PFSK-1 (cell line): ENCODE measurements around the gene C1GALT1.

Source experiments
- FOXP2 ChIP-seq: optimal IDR thresholded peaks from 2 replicates; pipeline ENCODE3; 2011; ENCODE audit warnings: borderline replicate concordance, control low read depth, inconsistent platforms; ENCODE audit not compliant: insufficient read depth; ENCODE audit errors: extremely low read length, extremely low read depth
- POLR2AphosphoS5 ChIP-seq: IDR thresholded peaks from 2 replicates; pipeline ENCODE4 v1.6.1; 2012; ENCODE audit warnings: low read depth, mild to moderate bottlenecking, control low read depth, low read length, moderate library complexity
- SIN3A ChIP-seq: IDR thresholded peaks from 2 replicates; pipeline ENCODE4 v1.6.1; 2012; ENCODE audit warnings: mild to moderate bottlenecking, low read length, moderate library complexity, borderline replicate concordance; ENCODE audit not compliant: insufficient read depth
- TAF1 ChIP-seq: IDR thresholded peaks from 2 replicates; pipeline ENCODE4 v1.6.1; 2012; ENCODE audit warnings: low read length, control low read depth, borderline replicate concordance; ENCODE audit not compliant: insufficient read depth
- TF ChIP-seq, protein P1 (sequence below), 2 experiments: IDR thresholded peaks; 2 replicates each; pipeline versions ENCODE4 v1.6.1 to v1.8.0; 2011 to 2012; ENCODE audit warnings: low read depth in 2 of 2, low read length in 2 of 2, control low read depth in 1 of 2, inconsistent platforms in 1 of 2, mild to moderate bottlenecking in 1 of 2, moderate library complexity in 1 of 2; ENCODE audit not compliant: insufficient read depth in 1 of 2

Gene C1GALT1

DNA sequence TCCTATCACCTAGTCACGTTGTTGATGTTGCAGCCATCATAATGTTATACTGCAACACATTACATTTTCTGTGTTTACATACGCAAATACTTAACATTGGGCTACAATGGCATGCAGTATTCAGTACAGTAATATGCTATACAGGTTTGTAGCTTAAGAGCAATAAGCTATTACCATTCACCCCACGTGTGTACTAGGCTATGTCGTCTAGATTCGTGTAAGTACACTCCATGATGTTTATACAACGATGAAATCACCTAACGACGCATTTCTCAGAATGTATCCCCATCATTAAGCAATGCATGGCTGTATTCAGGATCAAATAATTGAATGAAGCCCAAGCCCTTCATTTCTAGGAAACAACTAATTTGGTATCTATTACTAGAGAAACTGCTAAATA, 43.4 kb upstream of the C1GALT1 start:
- TF ChIP-seq FOXP2: no peak
- TF ChIP-seq, protein P1, sequence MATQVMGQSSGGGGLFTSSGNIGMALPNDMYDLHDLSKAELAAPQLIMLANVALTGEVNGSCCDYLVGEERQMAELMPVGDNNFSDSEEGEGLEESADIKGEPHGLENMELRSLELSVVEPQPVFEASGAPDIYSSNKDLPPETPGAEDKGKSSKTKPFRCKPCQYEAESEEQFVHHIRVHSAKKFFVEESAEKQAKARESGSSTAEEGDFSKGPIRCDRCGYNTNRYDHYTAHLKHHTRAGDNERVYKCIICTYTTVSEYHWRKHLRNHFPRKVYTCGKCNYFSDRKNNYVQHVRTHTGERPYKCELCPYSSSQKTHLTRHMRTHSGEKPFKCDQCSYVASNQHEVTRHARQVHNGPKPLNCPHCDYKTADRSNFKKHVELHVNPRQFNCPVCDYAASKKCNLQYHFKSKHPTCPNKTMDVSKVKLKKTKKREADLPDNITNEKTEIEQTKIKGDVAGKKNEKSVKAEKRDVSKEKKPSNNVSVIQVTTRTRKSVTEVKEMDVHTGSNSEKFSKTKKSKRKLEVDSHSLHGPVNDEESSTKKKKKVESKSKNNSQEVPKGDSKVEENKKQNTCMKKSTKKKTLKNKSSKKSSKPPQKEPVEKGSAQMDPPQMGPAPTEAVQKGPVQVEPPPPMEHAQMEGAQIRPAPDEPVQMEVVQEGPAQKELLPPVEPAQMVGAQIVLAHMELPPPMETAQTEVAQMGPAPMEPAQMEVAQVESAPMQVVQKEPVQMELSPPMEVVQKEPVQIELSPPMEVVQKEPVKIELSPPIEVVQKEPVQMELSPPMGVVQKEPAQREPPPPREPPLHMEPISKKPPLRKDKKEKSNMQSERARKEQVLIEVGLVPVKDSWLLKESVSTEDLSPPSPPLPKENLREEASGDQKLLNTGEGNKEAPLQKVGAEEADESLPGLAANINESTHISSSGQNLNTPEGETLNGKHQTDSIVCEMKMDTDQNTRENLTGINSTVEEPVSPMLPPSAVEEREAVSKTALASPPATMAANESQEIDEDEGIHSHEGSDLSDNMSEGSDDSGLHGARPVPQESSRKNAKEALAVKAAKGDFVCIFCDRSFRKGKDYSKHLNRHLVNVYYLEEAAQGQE (IDR thresholded peaks at IDR 0.05; ENCODE audit: insufficient read depth in 1 of 2, low read depth in 2 of 2, low read length in 2 of 2): no peak
- TF ChIP-seq SIN3A: no peak
- no peak for TF ChIP-seq TAF1
- no peak for TF ChIP-seq POLR2AphosphoS5

DNA sequence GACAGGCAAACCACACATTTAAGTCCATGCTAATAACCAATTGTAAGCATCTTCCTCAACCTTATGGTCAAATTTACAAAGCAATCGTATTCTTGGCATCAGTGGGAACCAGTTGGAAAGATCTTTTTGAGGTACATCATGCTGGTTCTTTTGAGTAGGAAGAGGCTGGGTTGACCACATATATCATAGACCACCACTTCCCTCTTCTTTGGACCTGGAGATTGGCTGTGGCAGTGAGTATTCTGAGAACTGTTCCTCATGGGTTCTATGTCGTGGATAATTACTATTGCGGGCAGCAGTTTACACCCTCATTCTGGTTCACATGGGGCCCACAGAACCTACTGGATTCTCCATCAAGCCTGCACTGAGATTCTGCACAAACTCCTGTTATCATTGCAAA, 35.5 kb upstream of the C1GALT1 start:
- TF ChIP-seq POLR2AphosphoS5 (no peak), FOXP2 (no peak), TAF1 (no peak), SIN3A (no peak)
- TF ChIP-seq, protein P1 (IDR thresholded peaks at IDR 0.05; ENCODE audit: insufficient read depth in 1 of 2, low read depth in 2 of 2, low read length in 2 of 2): no peak

DNA sequence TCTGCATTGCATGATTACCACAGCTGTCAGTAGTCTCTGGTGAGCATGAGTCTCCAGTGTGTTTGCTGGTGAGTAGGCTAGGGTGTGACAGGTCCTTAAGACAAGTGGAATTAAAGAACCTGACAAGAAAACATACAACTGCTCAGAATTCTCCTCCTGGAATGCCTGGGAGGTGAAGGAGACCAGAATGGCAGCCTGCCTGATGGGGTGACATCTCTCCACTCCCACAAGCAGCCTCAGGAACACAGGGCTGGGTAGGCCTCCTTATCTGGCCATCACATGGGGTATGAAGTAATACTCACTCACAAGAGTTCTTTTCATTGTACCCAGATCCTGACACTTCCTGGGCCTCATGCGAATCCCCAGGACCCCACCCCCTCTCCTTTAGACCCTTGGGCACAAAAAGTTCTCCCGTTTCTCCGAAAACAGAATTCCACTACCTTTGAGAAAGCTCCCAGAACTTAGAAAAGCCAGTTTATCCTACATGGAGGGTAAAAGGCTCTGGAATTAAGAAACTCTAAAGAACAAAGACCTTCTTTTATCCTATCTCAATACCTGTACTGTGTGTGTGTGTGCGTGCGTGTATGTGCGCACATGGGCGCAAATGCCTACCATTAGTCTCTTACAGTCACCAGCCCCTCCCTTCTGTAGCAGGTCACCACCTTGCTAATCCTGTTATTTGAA, 33.4 kb upstream of the C1GALT1 start:
- TF ChIP-seq SIN3A: no peak
- no peak for TF ChIP-seq FOXP2
- TF ChIP-seq, protein P1 (IDR thresholded peaks at IDR 0.05; ENCODE audit: insufficient read depth in 1 of 2, low read depth in 2 of 2, low read length in 2 of 2): no peak
- TF ChIP-seq POLR2AphosphoS5: no peak
- no peak for TF ChIP-seq TAF1

DNA sequence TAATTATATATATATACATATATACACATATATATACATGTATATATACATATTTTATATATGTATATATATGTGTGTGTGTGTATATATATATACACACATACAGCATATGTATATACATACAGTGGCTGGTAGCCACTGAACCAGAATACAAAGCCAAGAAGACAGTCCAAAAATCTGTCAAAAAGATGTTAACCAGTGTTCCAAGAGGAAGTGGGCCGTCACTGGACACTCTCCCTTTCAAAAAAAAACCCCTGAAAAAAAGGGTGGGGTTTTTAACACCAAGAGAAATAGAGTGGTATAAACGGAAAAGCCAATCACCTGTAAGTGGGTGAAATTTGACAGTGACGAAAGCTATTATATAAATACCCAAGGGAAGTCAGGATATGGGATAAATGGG, 31.1 kb upstream of the C1GALT1 start:
- TF ChIP-seq POLR2AphosphoS5: no peak
- TF ChIP-seq, protein P1 (IDR thresholded peaks at IDR 0.05; ENCODE audit: insufficient read depth in 1 of 2, low read depth in 2 of 2, low read length in 2 of 2): no peak
- no peak for TF ChIP-seq FOXP2
- no peak for TF ChIP-seq TAF1

DNA sequence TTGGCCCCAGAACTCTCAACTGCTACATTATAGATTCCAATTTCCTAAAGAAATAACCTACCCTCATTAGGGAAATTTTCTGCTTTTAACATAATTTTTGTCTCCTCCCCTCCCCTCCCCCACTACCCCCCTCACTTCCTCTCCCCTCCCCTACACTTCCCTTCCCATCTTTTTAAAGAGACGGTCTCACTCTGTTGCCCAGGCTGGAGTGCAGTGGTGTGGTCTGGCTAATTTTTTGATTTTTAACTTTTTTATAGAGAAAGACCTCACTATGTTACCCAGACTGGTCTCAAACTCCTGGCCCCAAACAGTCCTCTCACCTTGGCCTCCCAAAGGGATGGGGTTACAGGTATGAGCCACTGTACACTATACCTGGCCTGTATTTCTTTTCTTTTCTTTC, 30.5 kb upstream of the C1GALT1 start:
- TF ChIP-seq SIN3A: no peak
- TF ChIP-seq FOXP2: no peak
- no peak for TF ChIP-seq POLR2AphosphoS5
- TF ChIP-seq, protein P1 (IDR thresholded peaks at IDR 0.05; ENCODE audit: insufficient read depth in 1 of 2, low read depth in 2 of 2, low read length in 2 of 2): no peak
- no peak for TF ChIP-seq TAF1
